Esophagus muscularis mucosa (tissue), 4 donors: ENCODE data around the gene CDHR2.

Source experiments
- CTCF ChIP-seq, 3 experiments: fragments of 200-600 bp in 2 of 3; fragments of 450-650 bp in 1 of 3; sonication (generic) in 2 of 3; IDR thresholded peaks; one replicate each; pipeline ENCODE4 v1.5.1; 2017 to 2019; ENCODE audit warnings: antibody characterized with exemption in 3 of 3, mild to moderate bottlenecking in 2 of 3, moderate library complexity in 1 of 3
- EP300 ChIP-seq: sonication (generic); formaldehyde crosslinking; IDR thresholded peaks from one replicate; pipeline ENCODE4 v1.6.1; 2017; ENCODE audit warnings: antibody characterized with exemption
- POLR2A ChIP-seq: fragments of 450-650 bp; IDR thresholded peaks from one replicate; pipeline ENCODE4 v1.6.1; 2017; ENCODE audit warnings: antibody characterized with exemption, moderate library complexity, mild to moderate bottlenecking, low read depth

DNA sequence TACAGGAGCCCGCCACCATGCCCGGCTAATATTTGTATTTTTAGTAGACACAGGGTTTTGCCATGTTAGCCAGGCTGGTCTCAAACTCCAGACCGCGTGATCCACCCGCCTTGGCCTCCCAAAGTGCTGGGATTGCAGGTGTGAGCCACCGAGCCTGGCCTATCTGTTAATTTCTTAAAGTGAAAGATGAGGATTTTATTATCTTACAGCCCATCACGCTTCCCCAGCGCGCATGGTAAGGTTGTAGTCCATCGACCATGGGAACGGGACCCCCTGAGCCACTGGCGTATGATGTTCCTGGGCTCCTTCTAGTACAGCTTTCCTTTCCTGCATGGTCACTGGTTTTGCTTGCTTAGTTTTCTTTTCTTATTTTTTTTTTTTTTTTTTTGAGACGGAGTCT, 8.7 kb downstream of the CDHR2 start:
- TF ChIP-seq EP300 (no peak), POLR2A (no peak), CTCF (IDR thresholded peaks at IDR 0.05) (no peak)
